ENCODE results near the gene SULT1B1.

SULT1B1 gene

DNA sequence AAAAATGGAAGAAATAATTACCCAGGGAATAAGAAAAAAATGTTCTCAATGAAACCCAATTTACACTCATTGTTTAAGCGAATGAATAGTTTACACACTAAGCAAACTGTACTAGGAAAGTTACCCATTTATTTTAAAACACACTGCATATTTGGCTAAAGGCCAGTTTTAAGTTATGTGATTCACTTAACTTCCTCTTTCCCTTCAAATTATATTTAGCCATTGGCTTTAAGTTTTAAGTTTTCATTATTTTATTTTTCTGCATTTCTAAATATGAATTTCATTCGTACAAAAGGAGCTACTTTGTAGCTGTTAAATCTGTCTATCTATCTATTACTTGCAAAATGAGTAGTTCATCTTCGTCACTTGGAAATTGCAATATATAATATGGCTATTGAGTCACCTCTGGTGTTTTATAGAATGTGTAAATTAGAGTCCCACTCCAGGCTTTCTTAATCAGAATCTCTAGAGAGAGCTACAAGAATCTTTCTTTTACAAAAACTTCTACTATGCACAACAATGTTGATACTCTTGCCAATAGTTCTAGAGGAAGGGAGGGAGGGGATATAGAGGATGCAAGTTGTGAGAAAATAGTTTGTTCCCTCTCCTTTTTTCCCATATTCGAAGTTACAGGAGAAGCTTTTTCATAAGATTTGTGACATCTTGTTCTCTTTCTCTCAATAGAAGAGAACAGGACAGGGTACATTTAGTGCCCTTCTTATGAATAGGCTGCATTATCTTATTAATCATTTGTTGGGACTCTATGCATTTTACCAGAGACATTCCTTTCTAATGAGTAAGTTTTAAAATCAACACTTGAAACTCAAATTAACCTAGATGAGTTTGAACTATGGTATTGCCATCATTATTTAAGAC, 41.8 kb downstream of the SULT1B1 start:
- no peak for DNase-seq
- Histone ChIP-seq H3K27ac (no peak overlapping the region), H3K4me3 (ENCODE audit: low read depth, low read length) (no peak overlapping the region), H3K27me3 (replicated peaks) (no peaks in the 10 kb centered on the region), H3K36me3 (replicated peaks) (no peaks in the 10 kb centered on the region)
- TF ChIP-seq, protein P1, sequence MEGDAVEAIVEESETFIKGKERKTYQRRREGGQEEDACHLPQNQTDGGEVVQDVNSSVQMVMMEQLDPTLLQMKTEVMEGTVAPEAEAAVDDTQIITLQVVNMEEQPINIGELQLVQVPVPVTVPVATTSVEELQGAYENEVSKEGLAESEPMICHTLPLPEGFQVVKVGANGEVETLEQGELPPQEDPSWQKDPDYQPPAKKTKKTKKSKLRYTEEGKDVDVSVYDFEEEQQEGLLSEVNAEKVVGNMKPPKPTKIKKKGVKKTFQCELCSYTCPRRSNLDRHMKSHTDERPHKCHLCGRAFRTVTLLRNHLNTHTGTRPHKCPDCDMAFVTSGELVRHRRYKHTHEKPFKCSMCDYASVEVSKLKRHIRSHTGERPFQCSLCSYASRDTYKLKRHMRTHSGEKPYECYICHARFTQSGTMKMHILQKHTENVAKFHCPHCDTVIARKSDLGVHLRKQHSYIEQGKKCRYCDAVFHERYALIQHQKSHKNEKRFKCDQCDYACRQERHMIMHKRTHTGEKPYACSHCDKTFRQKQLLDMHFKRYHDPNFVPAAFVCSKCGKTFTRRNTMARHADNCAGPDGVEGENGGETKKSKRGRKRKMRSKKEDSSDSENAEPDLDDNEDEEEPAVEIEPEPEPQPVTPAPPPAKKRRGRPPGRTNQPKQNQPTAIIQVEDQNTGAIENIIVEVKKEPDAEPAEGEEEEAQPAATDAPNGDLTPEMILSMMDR (IDR thresholded peaks at IDR 0.05; ENCODE audit: low read depth, low read length, missing control alignments) = no peak
- in situ Hi-C loops (cut with HindIII; ENCODE audit: low pct_ligation_motif_present, low sequenced_read_pairs) = no loop called here

DNA sequence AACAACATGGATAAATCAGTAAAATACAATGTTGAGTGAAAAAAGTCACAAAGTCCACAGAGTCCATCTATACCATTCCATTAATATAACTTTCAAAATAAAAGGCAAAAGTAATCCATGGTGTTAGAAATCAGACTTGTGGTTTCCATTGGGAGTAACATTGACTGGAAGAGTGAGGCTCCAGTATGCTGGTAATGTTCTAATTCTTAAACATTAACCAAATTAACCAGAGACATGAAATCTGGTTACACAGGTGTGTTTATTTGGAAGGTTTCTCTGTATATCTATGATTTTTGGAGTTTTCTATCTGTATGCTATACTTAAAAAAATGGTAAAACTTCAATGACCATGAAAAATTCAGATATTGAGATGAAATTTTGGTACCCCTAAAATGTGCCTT, 42.6 kb downstream of the SULT1B1 start:
- TF ChIP-seq, protein P1 (IDR thresholded peaks at IDR 0.05; ENCODE audit: low read depth, low read length, missing control alignments) = no peak
- Histone ChIP-seq H3K4me3 (ENCODE audit: low read depth, low read length) (no peak overlapping the region), H3K27ac (no peak overlapping the region), H3K27me3 (replicated peaks) (no peaks in the 10 kb centered on the region), H3K36me3 (replicated peaks) (no peaks in the 10 kb centered on the region)
- DNase-seq = no peak
- in situ Hi-C loops (cut with HindIII; ENCODE audit: low pct_ligation_motif_present, low sequenced_read_pairs) = no loop called here

DNA sequence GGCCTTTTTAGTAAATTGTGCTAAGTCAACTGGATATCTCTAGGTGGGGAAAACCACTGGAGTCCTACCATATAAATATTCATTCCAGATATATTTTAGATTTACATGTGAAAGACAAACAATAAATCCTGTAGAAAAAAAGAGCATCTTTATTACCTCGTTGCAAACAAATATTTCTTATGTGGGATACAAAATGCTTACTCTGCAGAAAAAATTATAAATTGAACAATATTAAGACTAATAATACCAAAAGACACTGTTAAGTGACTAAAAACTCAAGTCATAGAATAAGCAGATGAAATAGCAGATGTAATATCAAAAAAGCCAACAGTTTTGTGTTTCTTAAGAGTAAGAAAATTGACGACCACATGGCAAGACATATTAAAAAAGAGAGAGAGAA, 43.8 kb downstream of the SULT1B1 start:
- in situ Hi-C loops (cut with HindIII; ENCODE audit: low pct_ligation_motif_present, low sequenced_read_pairs) = no loop called here
- no peak for DNase-seq
- TF ChIP-seq, protein P1 (IDR thresholded peaks at IDR 0.05; ENCODE audit: low read depth, low read length, missing control alignments) = no peak
- Histone ChIP-seq H3K36me3 (replicated peaks) (no peaks in the 10 kb centered on the region), H3K4me3 (ENCODE audit: low read depth, low read length) (no peak overlapping the region), H3K27me3 (replicated peaks) (no peaks in the 10 kb centered on the region), H3K27ac (no peak overlapping the region)

DNA sequence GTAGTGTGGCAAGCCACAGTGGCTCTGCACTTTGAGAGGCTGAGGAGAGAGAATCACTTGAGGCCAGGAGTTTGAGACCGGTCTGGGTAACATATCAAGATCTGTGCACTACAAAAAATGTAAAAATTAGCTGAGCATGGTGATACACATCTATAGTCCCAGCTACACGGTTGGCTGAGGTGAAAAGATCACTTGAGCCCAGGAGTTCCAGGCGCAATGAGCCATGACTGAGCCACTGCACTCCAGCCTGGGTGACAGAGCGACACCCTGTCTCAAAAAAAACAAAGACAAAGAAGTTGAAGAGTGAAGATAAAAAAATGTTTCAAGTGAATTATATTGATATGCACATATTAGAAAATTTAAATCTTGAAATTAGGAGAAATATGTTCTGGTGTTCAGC, 46.3 kb downstream of the SULT1B1 start:
- no peaks in the 10 kb centered on the region for H3K27me3 ChIP-seq (replicated peaks)
- H3K36me3 ChIP-seq (replicated peaks) = no peaks in the 10 kb centered on the region
- no peak overlapping the region for H3K27ac ChIP-seq
- TF ChIP-seq, protein P1 (IDR thresholded peaks at IDR 0.05; ENCODE audit: low read depth, low read length, missing control alignments) = no peak
- H3K4me3 ChIP-seq (ENCODE audit: low read depth, low read length) = no peak overlapping the region
- in situ Hi-C loops (cut with HindIII; ENCODE audit: low pct_ligation_motif_present, low sequenced_read_pairs) = no loop called here
- no peak for DNase-seq

DNA sequence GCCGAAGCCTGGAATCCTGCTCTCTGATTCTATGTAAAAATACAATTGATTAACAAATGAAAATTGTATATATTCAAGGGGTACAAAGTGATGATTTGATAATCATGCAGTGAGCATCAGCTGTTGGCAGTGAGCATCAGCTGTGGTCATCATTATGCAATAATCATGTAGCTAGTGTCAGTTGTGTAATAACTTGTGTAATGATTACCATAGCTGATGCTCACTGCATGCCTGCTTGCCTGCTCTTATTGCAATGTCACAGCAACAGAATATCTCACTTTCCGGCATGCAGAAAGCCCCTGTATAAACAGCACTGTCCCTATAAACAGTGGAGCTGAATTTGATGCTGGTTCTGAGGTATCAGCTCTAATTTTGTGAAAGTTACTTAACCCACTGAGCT, 46.8 kb downstream of the SULT1B1 start:
- Histone ChIP-seq H3K27me3 (replicated peaks) (no peaks in the 10 kb centered on the region), H3K27ac (no peak overlapping the region), H3K36me3 (replicated peaks) (no peaks in the 10 kb centered on the region), H3K4me3 (ENCODE audit: low read depth, low read length) (no peak overlapping the region)
- in situ Hi-C loops (cut with HindIII; ENCODE audit: low pct_ligation_motif_present, low sequenced_read_pairs) = no loop called here
- no peak for DNase-seq
- TF ChIP-seq, protein P1 (IDR thresholded peaks at IDR 0.05; ENCODE audit: low read depth, low read length, missing control alignments) = no peak

DNA sequence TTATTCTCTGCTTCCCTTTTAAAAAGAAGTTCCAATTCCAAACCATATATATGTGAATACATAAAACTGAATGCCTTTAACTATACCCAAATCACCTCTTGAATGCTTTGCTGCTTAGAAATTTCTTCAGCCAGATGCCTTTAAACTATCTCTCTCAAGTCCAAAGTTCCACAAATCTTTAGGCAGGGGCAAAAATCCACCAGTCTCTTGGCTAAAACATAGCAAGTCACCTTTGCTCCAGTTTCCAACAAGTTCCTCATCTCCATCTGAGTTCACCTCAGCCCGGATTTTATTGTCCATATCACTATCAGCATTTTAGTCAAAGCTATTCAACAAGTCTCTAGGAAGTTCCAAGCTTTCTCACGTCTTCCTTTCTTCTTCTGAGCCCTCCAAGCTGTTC, 49.8 kb downstream of the SULT1B1 start:
- H3K36me3 ChIP-seq (replicated peaks) = no peaks in the 10 kb centered on the region
- in situ Hi-C loops (cut with HindIII; ENCODE audit: low pct_ligation_motif_present, low sequenced_read_pairs) = no loop called here
- TF ChIP-seq, protein P1 (IDR thresholded peaks at IDR 0.05; ENCODE audit: low read depth, low read length, missing control alignments) = no peak
- H3K27ac ChIP-seq = no peak overlapping the region
- no peaks in the 10 kb centered on the region for H3K27me3 ChIP-seq (replicated peaks)
- no peak for DNase-seq
- H3K4me3 ChIP-seq (ENCODE audit: low read depth, low read length) = no peak overlapping the region
